HepG2 (cell line): ENCODE data around the gene EWSR1. TPM values are rescaled to one million over a fixed set of nuclear protein-coding genes. Genes with fewer than 3 reads are reported as not detected.

Experiments
- HES4 ChIP-seq: sonication (generic); formaldehyde crosslinking; IDR thresholded peaks from 2 replicates; pipeline ENCODE4 v1.9.0; 2021; ENCODE audit warnings: mild to moderate bottlenecking, missing genetic modification reagents, borderline replicate concordance
- HMGA1 ChIP-seq: sonication (generic); formaldehyde crosslinking; conservative IDR thresholded peaks from 2 replicates; pipeline ENCODE4 v1.4.0; 2020; ENCODE audit warnings: missing genetic modification reagents
- KDM2A ChIP-seq: sonication (generic); formaldehyde crosslinking; IDR thresholded peaks from 2 replicates; pipeline ENCODE4 v1.4.0; 2020; ENCODE audit warnings: low read depth, missing genetic modification reagents, borderline replicate concordance
- MYC ChIP-seq: sonication (generic); formaldehyde crosslinking; IDR thresholded peaks from 2 replicates; pipeline ENCODE4 v1.9.0; 2021; ENCODE audit warnings: missing genetic modification reagents, borderline replicate concordance
- NCOA1 ChIP-seq: sonication (generic); formaldehyde crosslinking; IDR thresholded peaks from 2 replicates; pipeline ENCODE4 v1.9.0; 2021; ENCODE audit warnings: missing genetic modification reagents
- PHF8 ChIP-seq: sonication (generic); formaldehyde crosslinking; IDR thresholded peaks from 2 replicates; pipeline ENCODE4 v1.5.0; 2020; ENCODE audit warnings: missing genetic modification reagents
- RBFOX2 ChIP-seq: fragments of 200-400 bp; formaldehyde crosslinking; IDR thresholded peaks from 2 replicates; pipeline ENCODE4 v1.6.1; 2017; ENCODE audit warnings: low read depth, mild to moderate bottlenecking, low read length
- RELA ChIP-seq: sonication (generic); formaldehyde crosslinking; IDR thresholded peaks from 2 replicates; pipeline ENCODE4 v1.4.0; 2020; ENCODE audit warnings: missing genetic modification reagents
- SKI ChIP-seq: fragments of 450-650 bp; IDR thresholded peaks from one replicate; pipeline ENCODE4 v1.6.1; 2018; ENCODE audit warnings: mild to moderate bottlenecking; ENCODE audit not compliant: partially characterized antibody
- SP5 ChIP-seq: IDR thresholded peaks from 2 replicates; pipeline ENCODE4 v1.6.1; 2016; ENCODE audit warnings: low read depth, borderline replicate concordance
- SRSF1 ChIP-seq: fragments of 200-400 bp; formaldehyde crosslinking; optimal IDR thresholded peaks from 2 replicates; pipeline ENCODE3; 2017; ENCODE audit warnings: mild to moderate bottlenecking, low read depth, low read length, moderate library complexity
- TEAD3 ChIP-seq: optimal IDR thresholded peaks from 2 replicates; pipeline ENCODE3; 2016; ENCODE audit warnings: borderline replicate concordance
- ZBTB38 ChIP-seq: sonication (generic); formaldehyde crosslinking; IDR thresholded peaks from 2 replicates; pipeline ENCODE4 v1.5.1; 2020; ENCODE audit warnings: mild to moderate bottlenecking, missing genetic modification reagents
- ZFY ChIP-seq: sonication (generic); formaldehyde crosslinking; IDR thresholded peaks from 2 replicates; pipeline ENCODE4 v1.4.0; 2020; ENCODE audit warnings: missing genetic modification reagents
- ZMAT3 ChIP-seq: sonication (generic); formaldehyde crosslinking; conservative IDR thresholded peaks from 2 replicates; pipeline ENCODE4 v1.7.0; 2021; ENCODE audit warnings: missing genetic modification reagents
- ZNF607 ChIP-seq: sonication (generic); formaldehyde crosslinking; IDR thresholded peaks from 2 replicates; pipeline ENCODE4 v1.5.1; 2020; ENCODE audit warnings: missing genetic modification reagents, mild to moderate bottlenecking, borderline replicate concordance
- ZNF777 ChIP-seq: sonication (generic); formaldehyde crosslinking; IDR thresholded peaks from 2 replicates; pipeline ENCODE4 v1.4.0; 2020; ENCODE audit warnings: missing genetic modification reagents
- polyA plus RNA-seq, 8 experiments: library from polyadenylated mRNA; depleted of rRNA in 3 of 8; stranded (reverse) in 7 of 8; unstranded in 1 of 8; fragments of >200 nt; fragmentation: Illumina TruSeq in 4 of 8; extraction: Trizol in 4 of 8; gene quantifications; 2 replicates each; pipeline versions ENCODE4 v1.2.1 to v1.2.3, GENCODE V29; 2011 to 2016; ENCODE audit warnings: low read depth in 4 of 8, missing spikeins in 1 of 8, mixed read lengths in 1 of 8; ENCODE audit not compliant: insufficient read depth in 1 of 8
- total RNA-seq, 5 experiments: library from RNA; depleted of rRNA; stranded (reverse); fragments of >200 nt; fragmentation: Illumina TruSeq; extraction: Trizol; gene quantifications; 2 replicates each; pipeline ENCODE4 v1.2.3, GENCODE V29; 2016; ENCODE audit warnings: low read depth in 1 of 5
- TF ChIP-seq, protein P1 (sequence below): sonication (generic); formaldehyde crosslinking; IDR thresholded peaks from 2 replicates; pipeline ENCODE4 v1.5.1; 2020; ENCODE audit warnings: mild to moderate bottlenecking, missing genetic modification reagents, moderate library complexity
- TF ChIP-seq, protein P2 (sequence below), 2 experiments: sonication (generic) in 1 of 2; formaldehyde crosslinking in 1 of 2; IDR thresholded peaks; 2 replicates each; pipeline versions ENCODE4 v1.4.0 to v1.6.1; 2016 to 2020; ENCODE audit warnings: borderline replicate concordance in 1 of 2, low read depth in 1 of 2, mild to moderate bottlenecking in 1 of 2, missing genetic modification reagents in 1 of 2

Gene EWSR1
- total and polyA plus RNA-seq, 2 of the 13 experiments (the other 11 are each of a cell fraction or from before 2014, with no cell fraction given): 211 to 326 TPM

DNA sequence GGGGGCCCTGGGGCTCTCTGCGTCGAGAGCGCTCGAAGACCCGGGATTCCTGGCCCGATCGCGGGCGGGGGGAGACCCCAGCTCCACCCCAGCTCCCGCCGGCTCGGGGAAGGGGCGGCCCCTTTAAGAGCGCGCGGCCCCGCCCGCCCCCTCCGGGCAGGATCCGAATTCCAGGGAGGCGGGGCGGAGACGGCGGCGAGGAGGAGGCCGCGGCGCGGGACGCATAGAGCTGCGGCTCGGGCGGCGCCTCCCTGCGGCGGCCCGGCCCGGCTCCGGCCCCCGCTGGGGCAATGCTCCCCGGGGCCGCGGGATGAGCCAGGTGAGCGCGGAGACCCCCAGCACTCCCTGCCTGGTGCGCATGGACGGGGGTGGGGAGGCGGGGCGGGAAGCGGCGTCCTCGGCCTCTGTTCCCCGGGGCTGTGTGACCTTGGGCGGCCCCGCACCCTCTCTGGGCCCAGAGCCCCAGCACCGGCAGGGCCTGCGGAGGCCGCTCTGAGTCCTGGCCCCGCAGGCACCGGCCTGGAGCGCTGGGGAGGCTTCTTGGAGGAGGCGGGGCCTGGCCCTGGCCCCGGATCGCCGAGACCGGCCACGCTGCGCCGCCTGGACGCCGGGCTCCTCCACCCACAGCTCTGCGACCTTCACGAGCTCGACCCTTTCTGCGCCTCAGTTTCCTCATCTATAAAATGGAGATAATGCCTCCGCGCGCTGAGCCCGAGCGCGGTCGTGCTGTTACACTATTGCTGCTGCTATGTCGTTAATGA lies 38.9 kb downstream of the EWSR1 start (continued):
- TF ChIP-seq HMGA1 (CRISPR knock-in tag): no peak
- peak; percentile 11 for TF ChIP-seq SKI
- peak; percentile 22 for TF ChIP-seq PHF8
- TF ChIP-seq, protein P1, sequence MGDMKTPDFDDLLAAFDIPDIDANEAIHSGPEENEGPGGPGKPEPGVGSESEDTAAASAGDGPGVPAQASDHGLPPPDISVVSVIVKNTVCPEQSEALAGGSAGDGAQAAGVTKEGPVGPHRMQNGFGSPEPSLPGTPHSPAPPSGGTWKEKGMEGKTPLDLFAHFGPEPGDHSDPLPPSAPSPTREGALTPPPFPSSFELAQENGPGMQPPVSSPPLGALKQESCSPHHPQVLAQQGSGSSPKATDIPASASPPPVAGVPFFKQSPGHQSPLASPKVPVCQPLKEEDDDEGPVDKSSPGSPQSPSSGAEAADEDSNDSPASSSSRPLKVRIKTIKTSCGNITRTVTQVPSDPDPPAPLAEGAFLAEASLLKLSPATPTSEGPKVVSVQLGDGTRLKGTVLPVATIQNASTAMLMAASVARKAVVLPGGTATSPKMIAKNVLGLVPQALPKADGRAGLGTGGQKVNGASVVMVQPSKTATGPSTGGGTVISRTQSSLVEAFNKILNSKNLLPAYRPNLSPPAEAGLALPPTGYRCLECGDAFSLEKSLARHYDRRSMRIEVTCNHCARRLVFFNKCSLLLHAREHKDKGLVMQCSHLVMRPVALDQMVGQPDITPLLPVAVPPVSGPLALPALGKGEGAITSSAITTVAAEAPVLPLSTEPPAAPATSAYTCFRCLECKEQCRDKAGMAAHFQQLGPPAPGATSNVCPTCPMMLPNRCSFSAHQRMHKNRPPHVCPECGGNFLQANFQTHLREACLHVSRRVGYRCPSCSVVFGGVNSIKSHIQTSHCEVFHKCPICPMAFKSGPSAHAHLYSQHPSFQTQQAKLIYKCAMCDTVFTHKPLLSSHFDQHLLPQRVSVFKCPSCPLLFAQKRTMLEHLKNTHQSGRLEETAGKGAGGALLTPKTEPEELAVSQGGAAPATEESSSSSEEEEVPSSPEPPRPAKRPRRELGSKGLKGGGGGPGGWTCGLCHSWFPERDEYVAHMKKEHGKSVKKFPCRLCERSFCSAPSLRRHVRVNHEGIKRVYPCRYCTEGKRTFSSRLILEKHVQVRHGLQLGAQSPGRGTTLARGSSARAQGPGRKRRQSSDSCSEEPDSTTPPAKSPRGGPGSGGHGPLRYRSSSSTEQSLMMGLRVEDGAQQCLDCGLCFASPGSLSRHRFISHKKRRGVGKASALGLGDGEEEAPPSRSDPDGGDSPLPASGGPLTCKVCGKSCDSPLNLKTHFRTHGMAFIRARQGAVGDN: peak; percentile 7; the same call in 1 of the 2 replicates
- peak; percentile 69 for TF ChIP-seq SP5 (CRISPR knock-in tag)
- peak; percentile 89 for TF ChIP-seq ZNF777 (CRISPR knock-in tag)
- TF ChIP-seq, protein P2, sequence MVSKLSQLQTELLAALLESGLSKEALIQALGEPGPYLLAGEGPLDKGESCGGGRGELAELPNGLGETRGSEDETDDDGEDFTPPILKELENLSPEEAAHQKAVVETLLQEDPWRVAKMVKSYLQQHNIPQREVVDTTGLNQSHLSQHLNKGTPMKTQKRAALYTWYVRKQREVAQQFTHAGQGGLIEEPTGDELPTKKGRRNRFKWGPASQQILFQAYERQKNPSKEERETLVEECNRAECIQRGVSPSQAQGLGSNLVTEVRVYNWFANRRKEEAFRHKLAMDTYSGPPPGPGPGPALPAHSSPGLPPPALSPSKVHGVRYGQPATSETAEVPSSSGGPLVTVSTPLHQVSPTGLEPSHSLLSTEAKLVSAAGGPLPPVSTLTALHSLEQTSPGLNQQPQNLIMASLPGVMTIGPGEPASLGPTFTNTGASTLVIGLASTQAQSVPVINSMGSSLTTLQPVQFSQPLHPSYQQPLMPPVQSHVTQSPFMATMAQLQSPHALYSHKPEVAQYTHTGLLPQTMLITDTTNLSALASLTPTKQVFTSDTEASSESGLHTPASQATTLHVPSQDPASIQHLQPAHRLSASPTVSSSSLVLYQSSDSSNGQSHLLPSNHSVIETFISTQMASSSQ (IDR thresholded peaks at IDR 0.05; ENCODE audit: low read depth): no peak
- TF ChIP-seq, protein P2 (CRISPR knock-in tag; IDR thresholded peaks at IDR 0.05; ENCODE audit: borderline replicate concordance): no peak
- TF ChIP-seq ZBTB38 (CRISPR knock-in tag): peak; percentile 50
- TF ChIP-seq KDM2A (CRISPR knock-in tag): peak; percentile 29; the same call in 1 of the 2 replicates
- peak; percentile 85 for TF ChIP-seq TEAD3 (CRISPR knock-in tag)
- TF ChIP-seq ZMAT3 (CRISPR knock-in tag): no peak
- TF ChIP-seq SRSF1: peak; percentile 34
- peak; percentile 53; the same call in 1 of the 2 replicates for TF ChIP-seq ZFY (CRISPR knock-in tag)
- TF ChIP-seq RBFOX2: peak; percentile 41; the same call in 1 of the 2 replicates
- TF ChIP-seq HES4 (CRISPR knock-in tag): no peak
- TF ChIP-seq NCOA1 (CRISPR knock-in tag): no peak
- peak; percentile 34 for TF ChIP-seq MYC (CRISPR knock-in tag)
- no peak for TF ChIP-seq RELA (CRISPR knock-in tag)
- TF ChIP-seq ZNF607: 0 out of 2 replicates have a peak, but pooled peaks have one; percentile 38
